Stimulated activated CD4-positive, alpha-beta T cell treated with anti-CD3 and anti-CD28 coated beads, TNF-alpha, amount 100 ng/mL, for 48 hours (primary cell): ENCODE data around the gene DZIP1.

Experiments used
- DNase-seq, 3 donors: peaks; one replicate each; pipeline ENCODE4 v3.0.0-alpha.2; 2020; ENCODE audit warnings: low read depth in 3 of 3

DZIP1 gene

GRCh38 chr13:95552208-95552538 is 92.3 kb downstream of the DZIP1 start:
- DNase-seq = no peak

DNA sequence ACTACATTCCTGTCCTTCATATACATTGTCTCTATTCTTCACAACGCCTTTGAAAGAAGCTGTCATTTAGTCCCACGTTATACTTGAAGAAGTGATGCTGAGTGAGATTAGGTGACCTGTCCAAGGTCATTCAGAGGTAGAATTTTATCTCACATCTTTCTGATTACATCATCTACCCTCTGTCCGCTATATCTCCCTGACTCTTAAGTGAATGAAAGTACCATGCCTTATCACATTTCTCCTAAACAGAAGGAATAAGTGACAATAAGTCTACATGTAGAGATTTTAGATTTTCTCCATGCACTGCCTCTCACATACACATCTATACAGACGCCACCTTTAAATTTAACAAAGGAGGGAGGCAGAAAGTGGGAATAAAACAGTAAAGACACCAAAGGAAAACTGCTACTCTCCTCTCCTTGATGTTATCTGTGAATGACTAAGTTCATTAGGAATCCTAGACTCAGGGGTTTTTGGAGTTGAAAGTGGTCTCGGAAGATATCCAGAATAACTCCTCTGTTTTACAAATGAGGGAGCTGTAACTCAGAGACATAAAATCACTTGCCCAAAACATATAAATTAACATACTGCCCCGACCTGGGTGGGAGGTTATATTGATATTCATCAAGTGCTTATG is 96.9 kb downstream of the DZIP1 start:
- no peak for DNase-seq

- no peak for DNase-seq
Observed at GRCh38 chr13:95546919-95547318, 97.6 kb downstream of the DZIP1 start.

- DNase-seq = no peak
Observed at GRCh38 chr13:95544293-95544692, 100.2 kb downstream of the DZIP1 start.

DNA sequence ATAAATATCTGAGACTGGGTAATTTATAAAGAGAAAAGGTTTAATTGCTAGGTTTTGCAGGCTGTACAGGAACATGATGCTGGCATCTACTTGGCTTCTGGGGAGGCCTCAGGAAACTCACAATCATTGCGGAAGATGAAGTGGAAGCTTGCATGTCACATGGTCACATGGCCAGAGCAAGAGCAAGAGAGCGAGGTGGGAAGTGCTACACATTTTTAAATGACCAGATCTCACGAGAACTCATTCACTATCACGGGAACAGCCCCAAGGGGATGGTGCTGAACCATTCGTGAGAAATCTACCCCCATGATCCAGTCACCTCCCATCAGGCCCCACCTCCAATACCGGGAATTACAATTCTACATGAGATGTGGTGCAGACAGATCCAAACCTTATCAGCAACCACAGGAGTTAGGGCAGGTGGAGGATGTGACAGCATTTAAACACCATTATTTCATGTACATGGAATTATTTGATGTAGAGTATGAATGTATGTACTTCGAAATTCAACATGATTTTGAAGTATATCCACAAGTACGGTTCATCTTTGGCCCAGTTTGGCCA is 102.5 kb downstream of the DZIP1 start:
- DNase-seq = no peak

DNA sequence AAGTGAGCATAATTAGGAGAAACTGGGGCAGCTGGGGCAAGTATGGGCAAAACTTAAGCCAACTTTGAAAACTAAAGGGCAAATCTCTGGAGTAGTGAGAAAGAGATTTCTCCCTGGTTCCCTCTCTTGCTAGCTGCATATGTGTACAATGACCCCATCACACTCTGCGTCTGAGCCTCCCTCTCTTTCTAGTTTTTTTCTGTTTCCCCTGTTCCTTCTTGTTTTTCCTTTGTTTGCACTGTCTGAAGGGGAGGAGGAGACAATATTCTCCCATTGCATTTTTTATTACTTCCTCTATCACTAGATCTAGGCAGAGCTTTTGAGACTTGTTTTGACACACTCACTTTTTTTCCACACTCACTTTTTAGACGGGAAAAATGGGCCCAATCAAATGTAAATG is 103.2 kb downstream of the DZIP1 start:
- DNase-seq = no peak

GRCh38 chr13:95540888-95541287 is 103.6 kb downstream of the DZIP1 start:
- no peak for DNase-seq

DNA sequence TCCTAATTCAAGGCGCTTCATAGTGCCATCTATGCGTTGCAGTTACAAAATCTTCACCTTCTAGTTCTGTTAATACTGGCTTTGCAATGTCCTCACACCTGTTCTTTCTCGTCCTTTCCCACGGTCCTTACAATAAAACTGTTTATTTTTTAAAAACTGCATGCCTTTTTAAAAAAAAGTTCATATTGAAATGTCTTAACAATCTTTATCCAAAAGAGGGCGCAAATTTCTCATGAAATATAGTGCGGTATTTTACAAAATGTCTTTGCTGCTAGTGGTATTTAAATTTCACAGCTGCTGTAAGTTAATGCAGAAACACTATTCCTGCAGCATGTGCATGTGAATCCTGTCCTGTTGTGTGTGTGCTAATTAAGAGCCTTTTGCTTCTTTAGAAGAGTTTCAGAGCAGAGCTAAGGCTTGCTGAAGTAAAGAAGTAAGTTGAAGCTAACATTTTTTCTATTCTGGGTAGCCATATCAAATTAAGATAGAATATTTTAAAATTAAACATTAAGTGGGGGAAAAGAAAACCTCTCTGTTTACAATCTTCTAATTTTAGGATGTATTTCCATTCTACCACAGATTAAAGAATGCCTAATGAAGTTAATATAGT is 107.8 kb downstream of the DZIP1 start:
- no peak for DNase-seq

- DNase-seq = no peak
Observed at GRCh38 chr13:95535243-95535642, 109.3 kb downstream of the DZIP1 start.

- DNase-seq = no peak
Observed at GRCh38 chr13:95533545-95534160, 110.9 kb downstream of the DZIP1 start.

DNA sequence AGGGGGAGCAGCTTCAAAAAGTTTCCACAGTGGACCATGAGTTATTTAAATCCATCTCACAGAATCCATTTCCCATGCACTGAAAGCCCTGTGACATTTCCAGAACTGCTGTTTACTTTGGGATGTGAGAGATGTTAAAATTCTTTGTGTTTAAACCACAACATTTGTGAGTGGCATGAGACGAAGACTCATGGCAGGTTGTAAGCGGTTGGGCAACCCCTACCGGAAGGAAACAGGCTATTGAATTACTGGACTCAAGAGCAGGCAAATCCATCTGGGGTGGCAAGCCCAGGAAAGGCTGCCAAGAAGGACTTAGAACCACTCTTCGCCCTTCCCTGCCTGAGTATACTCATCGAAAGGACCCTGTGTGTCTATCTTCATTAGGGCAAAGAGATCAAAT is 114.3 kb downstream of the DZIP1 start:
- no peak for DNase-seq
